Measurements from ENCODE around the gene CHN1. TPM values are rescaled to one million over a fixed set of nuclear protein-coding genes. Genes with fewer than 3 reads are reported as not detected.
A peak's percentile ranks its signal among the peaks of the same experiment; 100 is the strongest.

Gene CHN1
- total RNA-seq, 1 donor from 2014 or later: 61.0 TPM

DNA sequence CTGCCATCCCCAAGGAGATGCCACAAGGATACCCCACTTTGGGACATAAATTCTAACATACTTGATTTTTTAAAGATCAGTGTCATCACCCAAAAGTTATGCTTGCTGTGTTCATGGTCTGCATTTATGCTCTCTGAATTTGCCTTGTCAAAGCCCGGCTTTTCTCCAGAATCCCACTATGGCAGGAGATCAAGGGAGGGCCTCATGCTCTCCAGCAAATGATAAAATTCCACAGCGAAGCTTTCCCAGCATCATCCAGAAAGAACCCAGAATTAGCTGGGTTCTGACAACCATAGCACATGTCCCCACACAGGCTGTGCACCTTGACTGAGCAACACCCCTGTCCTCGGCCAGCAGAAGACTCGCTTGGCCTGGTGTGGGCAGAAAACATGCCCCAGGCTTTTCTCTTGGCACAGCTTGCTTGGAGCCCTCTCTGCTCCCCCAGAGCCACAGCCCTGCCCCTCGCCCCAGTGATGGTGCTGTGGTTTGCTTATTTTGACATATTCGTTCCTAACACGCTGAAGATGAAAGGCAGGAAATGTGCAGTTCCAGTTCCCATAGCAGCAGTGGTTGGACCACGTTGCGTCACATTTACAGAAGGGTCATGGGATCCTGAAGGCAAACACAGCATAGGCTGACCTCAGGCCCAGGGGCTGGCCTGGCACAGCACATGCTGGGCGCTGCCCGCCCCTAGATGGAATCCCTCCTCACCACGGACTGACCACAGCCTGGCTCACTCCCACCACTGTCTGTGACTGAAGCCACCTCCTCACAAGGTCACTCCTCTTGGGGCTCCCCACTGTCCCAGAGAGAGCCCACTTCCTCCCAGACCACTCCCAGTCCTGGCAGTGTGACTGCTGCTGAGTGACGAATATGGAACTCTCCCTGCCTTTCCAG lies 226.8 kb downstream of the CHN1 start:
- Mint-ChIP-seq H3K9me3 (no peaks in the 10 kb centered on the region), H3K27me3 (ENCODE audit: low read depth) (no peaks in the 10 kb centered on the region), H3K36me3 (ENCODE audit: low read depth) (no peaks in the 10 kb centered on the region), H3K4me1 (peaks cover 33% of the 10 kb centered on the region), H3K27ac (ENCODE audit: unreplicated experiment) (peak overlapping the region; percentile 92), H3K4me3 (no peak overlapping the region)
- no peak for DNase-seq (ENCODE audit: low read depth, low spot score)
- TF ChIP-seq, protein P1, sequence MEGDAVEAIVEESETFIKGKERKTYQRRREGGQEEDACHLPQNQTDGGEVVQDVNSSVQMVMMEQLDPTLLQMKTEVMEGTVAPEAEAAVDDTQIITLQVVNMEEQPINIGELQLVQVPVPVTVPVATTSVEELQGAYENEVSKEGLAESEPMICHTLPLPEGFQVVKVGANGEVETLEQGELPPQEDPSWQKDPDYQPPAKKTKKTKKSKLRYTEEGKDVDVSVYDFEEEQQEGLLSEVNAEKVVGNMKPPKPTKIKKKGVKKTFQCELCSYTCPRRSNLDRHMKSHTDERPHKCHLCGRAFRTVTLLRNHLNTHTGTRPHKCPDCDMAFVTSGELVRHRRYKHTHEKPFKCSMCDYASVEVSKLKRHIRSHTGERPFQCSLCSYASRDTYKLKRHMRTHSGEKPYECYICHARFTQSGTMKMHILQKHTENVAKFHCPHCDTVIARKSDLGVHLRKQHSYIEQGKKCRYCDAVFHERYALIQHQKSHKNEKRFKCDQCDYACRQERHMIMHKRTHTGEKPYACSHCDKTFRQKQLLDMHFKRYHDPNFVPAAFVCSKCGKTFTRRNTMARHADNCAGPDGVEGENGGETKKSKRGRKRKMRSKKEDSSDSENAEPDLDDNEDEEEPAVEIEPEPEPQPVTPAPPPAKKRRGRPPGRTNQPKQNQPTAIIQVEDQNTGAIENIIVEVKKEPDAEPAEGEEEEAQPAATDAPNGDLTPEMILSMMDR (conservative IDR thresholded peaks at IDR 0.05): no peak

DNA sequence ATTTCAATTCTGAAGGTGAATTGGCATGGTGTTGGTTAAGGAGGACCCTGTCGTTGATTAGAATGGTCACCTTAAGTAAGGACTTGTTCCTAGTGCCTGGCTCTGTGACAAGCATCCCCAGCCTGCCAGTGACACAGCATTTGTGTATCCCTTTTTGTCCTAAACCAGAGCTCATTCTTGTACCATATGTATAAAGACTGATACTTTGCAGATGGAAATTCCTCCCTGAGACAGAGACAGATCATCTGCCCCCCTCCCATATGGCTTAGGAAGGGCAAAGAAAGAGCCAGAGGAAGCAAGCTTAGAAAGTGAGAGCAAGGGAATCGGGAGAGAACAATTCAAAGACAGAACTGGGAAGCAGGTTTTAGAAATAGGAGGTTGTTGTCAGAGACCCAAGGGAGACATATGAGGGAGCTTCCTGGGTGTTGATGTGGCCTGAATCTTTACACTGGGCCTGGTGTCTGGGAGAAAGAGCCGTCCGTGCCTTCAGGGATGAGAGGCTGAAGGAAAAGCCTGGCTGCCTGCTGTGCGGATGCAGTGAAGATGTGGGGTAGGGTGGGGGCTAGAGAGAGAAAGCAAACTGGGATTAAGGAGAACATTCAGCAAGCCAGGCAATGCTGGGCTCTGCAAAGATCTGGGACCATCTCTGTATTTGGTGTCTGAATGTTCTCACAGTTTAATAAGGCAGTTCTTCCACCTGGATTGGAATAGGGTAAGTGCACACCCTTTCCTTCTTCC lies 227.7 kb downstream of the CHN1 start:
- Mint-ChIP-seq H3K9me3 (no peaks in the 10 kb centered on the region), H3K4me3 (no peak overlapping the region), H3K4me1 (peaks cover 40% of the 10 kb centered on the region), H3K36me3 (ENCODE audit: low read depth) (no peaks in the 10 kb centered on the region), H3K27me3 (ENCODE audit: low read depth) (no peaks in the 10 kb centered on the region), H3K27ac (ENCODE audit: unreplicated experiment) (peak overlapping the region; percentile 44)
- DNase-seq (ENCODE audit: low read depth, low spot score): no peak
- TF ChIP-seq, protein P1 (conservative IDR thresholded peaks at IDR 0.05): no peak

- no peaks in the 10 kb centered on the region for H3K9me3 Mint-ChIP-seq
- no peak overlapping the region for H3K4me3 Mint-ChIP-seq
- H3K27me3 Mint-ChIP-seq (ENCODE audit: low read depth): no peaks in the 10 kb centered on the region
- no peak overlapping the region for H3K27ac Mint-ChIP-seq (ENCODE audit: unreplicated experiment)
- DNase-seq (ENCODE audit: low read depth, low spot score): no peak
- H3K36me3 Mint-ChIP-seq (ENCODE audit: low read depth): no peaks in the 10 kb centered on the region
- peaks cover 49% of the 10 kb centered on the region for H3K4me1 Mint-ChIP-seq
- TF ChIP-seq, protein P1 (conservative IDR thresholded peaks at IDR 0.05): no peak
Observed at GRCh38 chr2:174776675-174777074, 228.5 kb downstream of the CHN1 start.

DNA sequence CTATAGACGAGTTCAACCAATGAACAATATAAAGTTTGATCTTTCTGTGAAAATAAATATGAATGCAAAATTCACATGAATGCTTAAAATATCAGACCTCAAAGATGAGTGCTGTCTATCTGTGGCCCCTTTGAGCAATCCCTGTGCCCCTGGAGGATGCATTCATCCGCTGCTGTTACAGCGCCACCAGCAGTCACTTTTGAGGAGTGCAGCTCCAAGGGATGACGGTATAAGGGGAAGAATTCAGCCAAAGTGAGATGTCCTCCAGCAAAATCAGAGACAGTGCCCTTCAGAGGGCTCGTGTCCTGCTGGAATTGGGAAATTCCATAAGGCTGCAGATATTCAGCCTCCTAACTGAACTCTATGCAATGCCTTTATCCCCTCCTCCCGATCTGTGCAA lies 229.0 kb downstream of the CHN1 start:
- no peak for DNase-seq (ENCODE audit: low read depth, low spot score)
- Mint-ChIP-seq H3K4me1 (peaks cover 53% of the 10 kb centered on the region), H3K9me3 (no peaks in the 10 kb centered on the region), H3K4me3 (no peak overlapping the region), H3K27me3 (ENCODE audit: low read depth) (no peaks in the 10 kb centered on the region), H3K27ac (ENCODE audit: unreplicated experiment) (no peak overlapping the region), H3K36me3 (ENCODE audit: low read depth) (no peaks in the 10 kb centered on the region)
- TF ChIP-seq, protein P1 (conservative IDR thresholded peaks at IDR 0.05): peak; percentile 51

DNA sequence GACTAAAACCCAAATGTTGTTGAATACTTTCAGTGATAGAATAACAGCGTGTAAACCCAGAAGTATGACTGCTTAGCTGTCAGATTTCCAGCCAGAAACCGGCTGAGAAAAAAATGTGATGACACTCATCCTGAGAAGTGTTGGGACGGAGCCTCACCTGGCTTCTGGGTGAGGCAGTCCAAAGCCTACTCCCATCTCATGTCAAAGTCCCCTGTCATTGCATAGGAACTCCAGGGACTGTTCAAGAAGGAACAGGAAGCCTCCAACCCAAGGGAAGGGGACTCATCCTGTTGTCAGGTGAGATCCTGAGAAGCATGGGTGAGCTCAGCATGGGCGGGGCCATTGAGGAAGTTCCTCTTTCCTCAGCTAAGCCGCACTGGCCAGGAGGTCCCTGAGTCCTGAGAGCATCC lies 229.6 kb downstream of the CHN1 start:
- no peak for DNase-seq (ENCODE audit: low read depth, low spot score)
- H3K27ac Mint-ChIP-seq (ENCODE audit: unreplicated experiment): no peak overlapping the region
- TF ChIP-seq, protein P1 (conservative IDR thresholded peaks at IDR 0.05): no peak
- no peak overlapping the region for H3K4me3 Mint-ChIP-seq
- no peaks in the 10 kb centered on the region for H3K36me3 Mint-ChIP-seq (ENCODE audit: low read depth)
- H3K4me1 Mint-ChIP-seq: peaks cover 56% of the 10 kb centered on the region
- no peaks in the 10 kb centered on the region for H3K9me3 Mint-ChIP-seq
- no peaks in the 10 kb centered on the region for H3K27me3 Mint-ChIP-seq (ENCODE audit: low read depth)

Data from neural crest cell (in vitro differentiated cells).